CD4-positive, CD25-positive, alpha-beta regulatory T cell (primary cell): Measurements from ENCODE around the gene VASP. TPM values are rescaled to one million over a fixed set of nuclear protein-coding genes. Genes with fewer than 3 reads are reported as not detected.
A peak's percentile ranks its signal among the peaks of the same experiment; 100 is the strongest.

Experiments used
- ATAC-seq, 2 donors: fragments of 150-1000 bp; cut with Tn5 transposase; one replicate each; pipeline ENCODE4 v1.10.0; 2021; ENCODE audit warnings: low read depth in 2 of 2, moderate number of reproducible peaks in 2 of 2, moderate library complexity in 1 of 2
- DNase-seq, 3 donors: peaks; one replicate each; pipeline versions ENCODE4 v3.0.0 to v3.0.0-alpha.2; 2012 to 2022; ENCODE audit warnings: mixed read lengths in 1 of 3
- H3K27ac ChIP-seq: one replicate; pipeline ENCODE4 v1.7.0; 2013; ENCODE audit warnings: mild to moderate bottlenecking, low read length; ENCODE audit not compliant: insufficient read depth, poor library complexity, severe bottlenecking
- H3K27me3 ChIP-seq: one replicate; pipeline ENCODE4 v1.7.0; 2013; ENCODE audit warnings: low read length; ENCODE audit not compliant: control insufficient read depth, insufficient read depth
- H3K36me3 ChIP-seq: one replicate; pipeline ENCODE4 v1.7.0; 2013; ENCODE audit warnings: mild to moderate bottlenecking, low read length, moderate library complexity; ENCODE audit not compliant: control insufficient read depth, insufficient read depth
- H3K4me1 ChIP-seq: 2 replicates; pipeline ENCODE4 v1.7.0; 2013; ENCODE audit warnings: mild to moderate bottlenecking, low read length; ENCODE audit not compliant: insufficient read depth, control insufficient read depth, poor library complexity, severe bottlenecking
- H3K4me3 ChIP-seq: one replicate; pipeline ENCODE4 v1.7.0; 2013; ENCODE audit warnings: low read depth, mild to moderate bottlenecking, low read length, moderate library complexity
- H3K9me3 ChIP-seq, 2 experiments: 1 replicate in 1 of 2; 2 replicates in 1 of 2; pipeline ENCODE4 v1.7.0; 2013; ENCODE audit warnings: low read length in 2 of 2, mild to moderate bottlenecking in 1 of 2, moderate library complexity in 1 of 2; ENCODE audit not compliant: control insufficient read depth in 2 of 2
- H3K27ac Mint-ChIP-seq, 3 donors: one replicate each; pipeline ENCODE4 v1.8.0; 2020 to 2022; ENCODE audit warnings: mild to moderate bottlenecking in 3 of 3, mixed read lengths in 3 of 3, moderate library complexity in 2 of 3
- H3K27me3 Mint-ChIP-seq: one replicate; pipeline ENCODE4 v1.8.0; 2022; ENCODE audit warnings: mild to moderate bottlenecking, mixed read lengths
- H3K36me3 Mint-ChIP-seq: one replicate; pipeline ENCODE4 v1.8.0; 2020; ENCODE audit warnings: mixed read lengths
- H3K4me1 Mint-ChIP-seq, 4 donors: one replicate each; pipeline ENCODE4 v1.8.0; 2020 to 2022; ENCODE audit warnings: mixed read lengths in 4 of 4, mild to moderate bottlenecking in 1 of 4
- H3K4me3 Mint-ChIP-seq, 4 donors: one replicate each; pipeline ENCODE4 v1.8.0; 2020 to 2022; ENCODE audit warnings: mild to moderate bottlenecking in 4 of 4, mixed read lengths in 4 of 4, moderate library complexity in 3 of 4
- H3K9me3 Mint-ChIP-seq, 7 donors: one replicate each; pipeline ENCODE4 v1.8.0; 2020 to 2022; ENCODE audit warnings: mixed read lengths in 7 of 7, mild to moderate bottlenecking in 3 of 7, moderate library complexity in 2 of 7
- polyA plus RNA-seq, 4 donors: library from polyadenylated mRNA; unstranded; fragments of 300-500 nt; fragmentation: Illumina TruSeq; gene quantifications; one replicate each; pipeline ENCODE4 v1.2.3, GENCODE V29; 2021
- total RNA-seq: library from RNA; stranded (reverse); gene quantifications from one replicate; pipeline ENCODE4 v1.2.3, GENCODE V29; 2022

VASP gene
- total and polyA plus RNA-seq, 5 donors from 2014 or later: 40.3 to 115 (median 50.5) TPM

DNA sequence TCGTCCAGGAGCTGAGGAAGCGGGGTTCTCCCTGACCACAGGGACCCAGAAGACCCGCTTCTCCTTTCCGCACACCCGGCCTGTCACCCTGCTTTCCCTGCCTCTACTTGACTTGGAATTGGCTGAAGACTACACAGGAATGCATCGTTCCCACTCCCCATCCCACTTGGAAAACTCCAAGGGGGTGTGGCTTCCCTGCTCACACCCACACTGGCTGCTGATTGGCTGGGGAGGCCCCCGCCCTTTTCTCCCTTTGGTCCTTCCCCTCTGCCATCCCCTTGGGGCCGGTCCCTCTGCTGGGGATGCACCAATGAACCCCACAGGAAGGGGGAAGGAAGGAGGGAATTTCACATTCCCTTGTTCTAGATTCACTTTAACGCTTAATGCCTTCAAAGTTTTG, 18.9 kb downstream of the VASP start:
- no peak overlapping the region for H3K4me3 ChIP-seq
- no peaks in the 10 kb centered on the region for H3K9me3 ChIP-seq
- H3K4me1 Mint-ChIP-seq: peaks cover 0 to 24% (median 14%) of the 10 kb centered on the region in 4 donors
- ATAC-seq (no peak), DNase-seq (no peak)
- no peak overlapping the region for H3K27ac ChIP-seq
- H3K27me3 Mint-ChIP-seq: peaks cover 5% of the 10 kb centered on the region
- peaks cover 12% of the 10 kb centered on the region for H3K36me3 Mint-ChIP-seq
- H3K27ac Mint-ChIP-seq: no peak overlapping the region
- peaks cover 11% of the 10 kb centered on the region for H3K4me1 ChIP-seq
- no peaks in the 10 kb centered on the region for H3K9me3 Mint-ChIP-seq
- H3K36me3 ChIP-seq: peaks cover 18% of the 10 kb centered on the region
- H3K27me3 ChIP-seq: no peaks in the 10 kb centered on the region
- H3K4me3 Mint-ChIP-seq: no peak overlapping the region

DNA sequence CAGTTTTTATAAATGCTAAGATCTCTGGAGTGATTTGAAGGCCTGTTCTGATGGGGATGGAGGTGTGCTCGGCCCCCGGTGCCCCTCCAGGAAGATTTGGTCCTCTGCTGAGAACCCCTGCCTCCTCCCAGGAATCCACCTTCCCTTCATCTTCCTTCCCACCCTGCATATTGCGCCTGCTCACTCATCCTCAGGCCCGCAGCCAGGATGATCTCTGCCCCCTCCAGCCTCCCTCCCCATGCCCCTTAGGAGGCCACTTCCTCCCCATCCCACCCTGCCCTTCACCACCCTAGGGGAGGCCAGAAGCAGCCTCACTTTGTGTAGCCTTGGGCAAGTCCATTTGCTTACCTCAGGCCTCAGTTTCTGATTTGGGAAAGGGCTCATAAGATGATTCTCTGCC, 19.7 kb downstream of the VASP start:
- no peak overlapping the region for H3K27ac ChIP-seq
- H3K4me1 ChIP-seq: peaks cover 11% of the 10 kb centered on the region
- ATAC-seq: no peak
- Mint-ChIP-seq H3K4me3 (no peak overlapping the region), H3K4me1 (peaks cover 0 to 24% (median 14%) of the 10 kb centered on the region in 4 donors), H3K36me3 (peaks cover 12% of the 10 kb centered on the region), H3K27me3 (peaks cover 5% of the 10 kb centered on the region), H3K9me3 (peaks cover 0 to 6% (median 0%) of the 10 kb centered on the region in 7 donors), H3K27ac (peak overlapping the region in 1 of 3 donors; percentile 35)
- peaks cover 16% of the 10 kb centered on the region for H3K36me3 ChIP-seq
- H3K4me3 ChIP-seq: no peak overlapping the region
- H3K27me3 ChIP-seq: no peaks in the 10 kb centered on the region
- no peak for DNase-seq
- no peaks in the 10 kb centered on the region for H3K9me3 ChIP-seq

DNA sequence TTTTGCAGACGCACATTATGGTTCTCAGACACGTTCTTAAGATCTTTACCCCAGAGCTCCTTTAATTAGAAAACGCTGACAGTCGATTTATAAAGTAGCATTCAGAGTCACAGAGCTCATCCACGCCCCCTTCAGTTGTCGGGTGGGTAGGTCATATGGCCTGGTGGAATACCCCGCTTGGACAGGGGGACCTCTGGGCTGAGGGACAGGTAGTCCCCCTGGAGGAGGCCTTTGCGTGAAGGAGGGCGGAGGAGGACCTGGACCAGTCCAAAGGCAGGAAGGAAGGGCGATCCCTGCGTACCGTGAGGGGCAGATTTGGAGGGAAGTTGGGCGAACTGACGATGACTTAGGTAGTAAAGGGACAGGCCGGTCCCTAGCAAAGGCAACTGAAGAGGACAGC, 20.5 kb downstream of the VASP start:
- H3K9me3 ChIP-seq: no peaks in the 10 kb centered on the region
- Mint-ChIP-seq H3K4me3 (peak overlapping the region in 1 of 4 donors; percentile 75), H3K27me3 (peaks cover 5% of the 10 kb centered on the region), H3K4me1 (peaks cover 0 to 24% (median 14%) of the 10 kb centered on the region in 4 donors), H3K36me3 (peaks cover 12% of the 10 kb centered on the region), H3K9me3 (peaks cover 0 to 6% (median 0%) of the 10 kb centered on the region in 7 donors), H3K27ac (peak overlapping the region in 2 of 3 donors; percentile 35 to 49)
- DNase-seq (no peak), ATAC-seq (no peak)
- H3K4me3 ChIP-seq: no peak overlapping the region
- no peak overlapping the region for H3K27ac ChIP-seq
- no peaks in the 10 kb centered on the region for H3K27me3 ChIP-seq
- peaks cover 15% of the 10 kb centered on the region for H3K36me3 ChIP-seq
- H3K4me1 ChIP-seq: peaks cover 11% of the 10 kb centered on the region

DNA sequence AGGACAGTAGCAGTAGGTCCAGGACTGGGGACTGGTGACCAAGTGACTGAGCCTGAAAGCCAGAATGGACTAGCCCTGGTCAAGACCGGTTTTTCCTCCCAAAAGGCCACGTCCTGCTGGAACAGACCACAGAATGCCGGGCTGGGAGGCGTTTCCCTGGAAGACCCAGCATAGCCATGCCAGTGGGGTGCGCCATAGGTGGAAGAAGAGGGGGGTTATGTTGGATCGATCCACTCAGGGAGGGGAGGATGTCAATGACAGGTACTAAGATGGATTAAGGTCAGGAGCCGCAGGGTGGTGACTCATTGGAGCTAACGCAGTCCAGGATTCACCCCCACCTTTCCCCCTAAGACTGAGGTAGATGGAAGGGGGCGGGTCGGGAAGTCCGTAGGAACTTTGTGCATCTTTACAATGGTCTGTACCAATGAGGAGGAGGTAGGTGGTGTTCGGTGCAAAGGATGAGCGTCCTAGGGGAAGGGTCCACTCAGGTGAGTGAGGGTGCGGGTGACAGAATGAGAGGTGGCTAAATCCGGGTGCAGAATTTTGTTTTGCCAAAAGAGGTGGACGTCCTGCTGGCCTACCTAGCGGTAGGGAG, 21.0 kb downstream of the VASP start:
- DNase-seq (no peak), ATAC-seq (no peak)
- Mint-ChIP-seq H3K27ac (peak overlapping the region; percentile 38 to 57 (median 49)), H3K27me3 (peaks cover 5% of the 10 kb centered on the region), H3K4me1 (peaks cover 0 to 22% (median 14%) of the 10 kb centered on the region in 4 donors), H3K36me3 (peaks cover 12% of the 10 kb centered on the region), H3K4me3 (peak overlapping the region in 1 of 4 donors; percentile 75), H3K9me3 (peaks cover 0 to 6% (median 0%) of the 10 kb centered on the region in 7 donors)
- no peaks in the 10 kb centered on the region for H3K27me3 ChIP-seq
- H3K4me3 ChIP-seq: no peak overlapping the region
- H3K27ac ChIP-seq: no peak overlapping the region
- H3K36me3 ChIP-seq: peaks cover 12% of the 10 kb centered on the region
- peaks cover 11% of the 10 kb centered on the region for H3K4me1 ChIP-seq
- no peaks in the 10 kb centered on the region for H3K9me3 ChIP-seq

DNA sequence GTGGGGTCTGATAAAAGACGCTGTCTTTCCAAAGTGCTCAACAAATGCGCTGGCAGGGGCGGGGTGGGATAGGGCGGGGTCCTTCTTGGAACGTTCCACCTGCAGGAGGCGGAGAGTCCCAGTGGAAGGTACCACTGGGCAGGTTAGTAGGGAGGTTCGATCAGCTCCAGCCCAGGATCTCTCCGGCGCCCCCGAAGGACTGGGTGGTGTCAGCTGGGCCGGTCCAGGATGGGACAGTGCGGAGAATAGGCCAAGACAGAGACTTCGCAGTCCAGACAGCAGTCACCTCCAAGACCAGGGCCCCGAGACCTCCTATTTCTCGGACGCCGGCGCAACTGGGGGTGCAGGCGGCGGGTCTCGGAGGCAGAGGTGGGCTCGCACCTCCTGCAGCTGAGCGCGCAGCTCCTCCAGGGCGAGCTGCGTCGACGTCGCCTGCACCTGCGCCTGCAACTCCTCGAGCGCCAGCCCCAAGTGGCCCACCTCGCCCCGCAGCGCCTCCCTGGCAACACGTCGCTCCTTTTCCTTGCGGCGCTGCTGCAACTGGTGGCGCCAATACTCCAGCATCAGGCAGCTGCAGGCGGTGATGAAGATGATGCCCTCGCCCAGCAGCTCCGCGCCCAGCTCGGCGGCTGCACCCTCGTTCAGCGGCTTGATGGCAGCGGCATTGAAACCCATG, 21.6 kb downstream of the VASP start:
- peak overlapping the region in 1 of 4 donors; percentile 22 for H3K4me3 Mint-ChIP-seq
- ATAC-seq: peak; percentile 8 to 31
- peaks cover 9% of the 10 kb centered on the region for H3K4me1 ChIP-seq
- peaks cover 0 to 16% (median 7%) of the 10 kb centered on the region in 4 donors for H3K4me1 Mint-ChIP-seq
- peaks cover 7% of the 10 kb centered on the region for H3K36me3 Mint-ChIP-seq
- H3K27me3 ChIP-seq: no peaks in the 10 kb centered on the region
- H3K27me3 Mint-ChIP-seq: peaks cover 5% of the 10 kb centered on the region
- DNase-seq: peak in 1 of 3 donors; percentile 20
- no peak overlapping the region for H3K4me3 ChIP-seq
- H3K9me3 Mint-ChIP-seq: peaks cover 0 to 6% (median 0%) of the 10 kb centered on the region in 7 donors
- no peak overlapping the region for H3K27ac ChIP-seq
- H3K9me3 ChIP-seq: no peaks in the 10 kb centered on the region
- peaks cover 12% of the 10 kb centered on the region for H3K36me3 ChIP-seq
- H3K27ac Mint-ChIP-seq: peak overlapping the region in 2 of 3 donors; percentile 38 to 40

DNA sequence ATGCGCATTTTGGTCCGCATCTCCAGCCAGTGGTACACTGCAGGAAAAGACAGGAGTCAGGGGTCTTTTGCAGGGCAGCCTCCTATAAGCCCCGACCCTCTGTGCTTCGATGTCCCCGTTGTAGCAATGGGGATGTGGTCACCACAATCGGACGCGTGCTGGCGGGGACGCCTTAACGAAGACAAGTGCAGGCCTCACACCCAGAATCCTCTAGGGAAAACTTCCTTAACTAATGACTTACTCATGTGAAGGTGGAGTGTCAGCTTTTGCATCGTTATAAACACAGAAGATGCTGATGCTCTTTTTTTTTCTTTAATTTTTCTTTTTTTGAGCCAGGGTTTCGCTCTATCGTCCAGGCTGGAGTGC, 22.1 kb downstream of the VASP start:
- Mint-ChIP-seq H3K4me3 (peak overlapping the region in 1 of 4 donors; percentile 22), H3K27ac (no peak overlapping the region), H3K27me3 (peaks cover 5% of the 10 kb centered on the region), H3K36me3 (peaks cover 6% of the 10 kb centered on the region), H3K9me3 (peaks cover 0 to 6% (median 0%) of the 10 kb centered on the region in 7 donors), H3K4me1 (peaks cover 0 to 15% (median 7%) of the 10 kb centered on the region in 4 donors)
- DNase-seq (no peak), ATAC-seq (no peak)
- peaks cover 11% of the 10 kb centered on the region for H3K36me3 ChIP-seq
- H3K4me3 ChIP-seq: no peak overlapping the region
- H3K4me1 ChIP-seq: peaks cover 9% of the 10 kb centered on the region
- H3K9me3 ChIP-seq: no peaks in the 10 kb centered on the region
- H3K27ac ChIP-seq: no peak overlapping the region
- H3K27me3 ChIP-seq: no peaks in the 10 kb centered on the region

DNA sequence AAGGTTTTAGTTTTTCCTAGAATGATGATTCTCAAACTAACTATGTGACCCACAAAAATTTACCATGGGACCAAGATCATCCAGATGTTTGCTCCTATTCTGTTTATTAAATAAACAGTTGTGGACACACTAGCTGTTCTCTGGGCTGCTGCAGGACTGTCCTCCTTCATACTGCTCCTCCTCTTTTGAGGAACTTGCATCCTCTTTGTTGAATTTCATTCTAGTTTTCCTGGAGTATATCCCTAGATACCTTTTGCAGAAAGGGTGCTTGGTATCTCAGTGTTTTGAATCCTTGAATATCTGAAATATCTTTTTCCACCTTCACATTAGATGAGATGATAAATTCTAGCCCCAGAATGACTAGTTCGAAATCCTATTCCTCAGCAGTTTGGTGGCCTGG, 24.1 kb downstream of the VASP start:
- H3K36me3 ChIP-seq: no peaks in the 10 kb centered on the region
- Mint-ChIP-seq H3K27ac (no peak overlapping the region), H3K27me3 (peaks cover 5% of the 10 kb centered on the region), H3K4me1 (peaks cover 0 to 15% (median 7%) of the 10 kb centered on the region in 4 donors), H3K9me3 (peaks cover 0 to 6% (median 0%) of the 10 kb centered on the region in 7 donors), H3K36me3 (no peaks in the 10 kb centered on the region), H3K4me3 (no peak overlapping the region)
- DNase-seq (no peak), ATAC-seq (no peak)
- peaks cover 9% of the 10 kb centered on the region for H3K4me1 ChIP-seq
- H3K27ac ChIP-seq: no peak overlapping the region
- no peak overlapping the region for H3K4me3 ChIP-seq
- H3K9me3 ChIP-seq: no peaks in the 10 kb centered on the region
- H3K27me3 ChIP-seq: no peaks in the 10 kb centered on the region
